Measurements from ENCODE around the gene ZDHHC4. TPM values are rescaled to one million over a fixed set of nuclear protein-coding genes. Genes with fewer than 3 reads are reported as not detected.

The ZDHHC4 gene
- total and polyA plus RNA-seq, 5 donors from 2014 or later, result 20.4 to 77.9 (median 64.4) TPM

GRCh38 chr7:6621195-6622133 is 44.2 kb downstream of the ZDHHC4 start:
- peak in 1 of 2 donors; percentile 20 for ATAC-seq (ENCODE audit: low read depth in 2 of 2)
- peak in 1 of 3 donors; percentile 35 for DNase-seq
- Mint-ChIP-seq H3K4me3 (peak overlapping the region; percentile 76 to 79 (median 77)), H3K27ac (peak overlapping the region; percentile 26 to 54 (median 38)), H3K27me3 (peaks cover 24% of the 10 kb centered on the region), H3K9me3 (no peaks in the 10 kb centered on the region), H3K36me3 (peaks cover 7% of the 10 kb centered on the region), H3K4me1 (peaks cover 14 to 56% (median 25%) of the 10 kb centered on the region in 4 donors)
- H3K4me3 ChIP-seq (ENCODE audit: low read depth, low read length), result peak overlapping the region; percentile 54
- H3K27ac ChIP-seq (ENCODE audit: insufficient read depth, low read length, poor library complexity, severe bottlenecking), result no peak overlapping the region
- H3K27me3 ChIP-seq (ENCODE audit: control insufficient read depth, insufficient read depth, low read length), result no peaks in the 10 kb centered on the region
- no peaks in the 10 kb centered on the region for H3K36me3 ChIP-seq (ENCODE audit: control insufficient read depth, insufficient read depth, low read length)
- H3K4me1 ChIP-seq (ENCODE audit: control insufficient read depth, insufficient read depth, low read length, poor library complexity, severe bottlenecking), result peaks cover 21% of the 10 kb centered on the region
- H3K9me3 ChIP-seq (ENCODE audit: control insufficient read depth in 2 of 2, low read length in 2 of 2), result no peaks in the 10 kb centered on the region

- Histone ChIP-seq H3K27ac (ENCODE audit: insufficient read depth, low read length, poor library complexity, severe bottlenecking) (no peak overlapping the region), H3K27me3 (ENCODE audit: control insufficient read depth, insufficient read depth, low read length) (no peaks in the 10 kb centered on the region), H3K4me3 (ENCODE audit: low read depth, low read length) (no peak overlapping the region), H3K4me1 (ENCODE audit: control insufficient read depth, insufficient read depth, low read length, poor library complexity, severe bottlenecking) (peaks cover 21% of the 10 kb centered on the region), H3K36me3 (ENCODE audit: control insufficient read depth, insufficient read depth, low read length) (no peaks in the 10 kb centered on the region), H3K9me3 (ENCODE audit: control insufficient read depth in 2 of 2, low read length in 2 of 2) (no peaks in the 10 kb centered on the region)
- H3K4me3 Mint-ChIP-seq, result no peak overlapping the region
- H3K27ac Mint-ChIP-seq, result no peak overlapping the region
- H3K27me3 Mint-ChIP-seq, result peaks cover 18% of the 10 kb centered on the region
- no peak for ATAC-seq (ENCODE audit: low read depth in 2 of 2)
- peaks cover 14 to 55% (median 25%) of the 10 kb centered on the region in 4 donors for H3K4me1 Mint-ChIP-seq
- no peak for DNase-seq
- H3K9me3 Mint-ChIP-seq, result no peaks in the 10 kb centered on the region
- H3K36me3 Mint-ChIP-seq, result peaks cover 7% of the 10 kb centered on the region
These were observed 45.0 kb downstream of the ZDHHC4 start for GRCh38 chr7:6622134-6622710.

- Histone ChIP-seq H3K9me3 (ENCODE audit: control insufficient read depth in 2 of 2, low read length in 2 of 2) (no peaks in the 10 kb centered on the region), H3K27ac (ENCODE audit: insufficient read depth, low read length, poor library complexity, severe bottlenecking) (peak overlapping the region; percentile 52), H3K4me1 (ENCODE audit: control insufficient read depth, insufficient read depth, low read length, poor library complexity, severe bottlenecking) (peaks cover 21% of the 10 kb centered on the region), H3K36me3 (ENCODE audit: control insufficient read depth, insufficient read depth, low read length) (no peaks in the 10 kb centered on the region), H3K4me3 (ENCODE audit: low read depth, low read length) (peak overlapping the region; percentile 47), H3K27me3 (ENCODE audit: control insufficient read depth, insufficient read depth, low read length) (no peaks in the 10 kb centered on the region)
- H3K9me3 Mint-ChIP-seq, result no peaks in the 10 kb centered on the region
- DNase-seq (peak in 2 of 3 donors; percentile 31 to 63), ATAC-seq (ENCODE audit: low read depth in 2 of 2) (peak; percentile 46 to 49)
- H3K4me1 Mint-ChIP-seq, result peaks cover 14 to 51% (median 25%) of the 10 kb centered on the region in 4 donors
- H3K27me3 Mint-ChIP-seq, result peaks cover 17% of the 10 kb centered on the region
- peak overlapping the region; percentile 91 to 94 (median 94) for H3K27ac Mint-ChIP-seq
- peaks cover 7% of the 10 kb centered on the region for H3K36me3 Mint-ChIP-seq
- peak overlapping the region; percentile 44 to 84 (median 62) for H3K4me3 Mint-ChIP-seq
These were observed 46.5 kb downstream of the ZDHHC4 start for GRCh38 chr7:6623589-6624245.

GRCh38 chr7:6624246-6624611 is 47.0 kb downstream of the ZDHHC4 start:
- peaks cover 14 to 51% (median 25%) of the 10 kb centered on the region in 4 donors for H3K4me1 Mint-ChIP-seq

GRCh38 chr7:6628045-6628444 is 50.8 kb downstream of the ZDHHC4 start:
- ATAC-seq (ENCODE audit: low read depth in 2 of 2), result no peak
- Mint-ChIP-seq H3K36me3 (no peaks in the 10 kb centered on the region), H3K9me3 (no peaks in the 10 kb centered on the region), H3K27me3 (peaks cover 5% of the 10 kb centered on the region), H3K27ac (peak overlapping the region in 1 of 3 donors; percentile 20), H3K4me1 (peaks cover 0 to 24% (median 8%) of the 10 kb centered on the region in 4 donors), H3K4me3 (peak overlapping the region in 1 of 4 donors; percentile 68)
- no peaks in the 10 kb centered on the region for H3K27me3 ChIP-seq (ENCODE audit: control insufficient read depth, insufficient read depth, low read length)
- peaks cover 14% of the 10 kb centered on the region for H3K4me1 ChIP-seq (ENCODE audit: control insufficient read depth, insufficient read depth, low read length, poor library complexity, severe bottlenecking)
- H3K36me3 ChIP-seq (ENCODE audit: control insufficient read depth, insufficient read depth, low read length), result no peaks in the 10 kb centered on the region
- no peak for DNase-seq
- no peak overlapping the region for H3K4me3 ChIP-seq (ENCODE audit: low read depth, low read length)
- H3K27ac ChIP-seq (ENCODE audit: insufficient read depth, low read length, poor library complexity, severe bottlenecking), result no peak overlapping the region
- H3K9me3 ChIP-seq (ENCODE audit: control insufficient read depth in 2 of 2, low read length in 2 of 2), result no peaks in the 10 kb centered on the region

More at GRCh38 chr7:6624246-6624611, 47.0 kb downstream of the ZDHHC4 start:
- peaks cover 17% of the 10 kb centered on the region for H3K27me3 Mint-ChIP-seq
- H3K4me1 ChIP-seq (ENCODE audit: control insufficient read depth, insufficient read depth, low read length, poor library complexity, severe bottlenecking), result peaks cover 21% of the 10 kb centered on the region
- ATAC-seq (ENCODE audit: low read depth in 2 of 2) (no peak), DNase-seq (no peak)
- H3K4me3 Mint-ChIP-seq, result peak overlapping the region; percentile 44 to 84 (median 65)
- no peaks in the 10 kb centered on the region for H3K9me3 Mint-ChIP-seq
- H3K36me3 ChIP-seq (ENCODE audit: control insufficient read depth, insufficient read depth, low read length), result no peaks in the 10 kb centered on the region
- H3K27ac Mint-ChIP-seq, result peak overlapping the region; percentile 91 to 94 (median 94)
- H3K27ac ChIP-seq (ENCODE audit: insufficient read depth, low read length, poor library complexity, severe bottlenecking), result peak overlapping the region; percentile 52
- H3K36me3 Mint-ChIP-seq, result peaks cover 7% of the 10 kb centered on the region
- peak overlapping the region; percentile 47 for H3K4me3 ChIP-seq (ENCODE audit: low read depth, low read length)
- H3K9me3 ChIP-seq (ENCODE audit: control insufficient read depth in 2 of 2, low read length in 2 of 2), result no peaks in the 10 kb centered on the region
- H3K27me3 ChIP-seq (ENCODE audit: control insufficient read depth, insufficient read depth, low read length), result no peaks in the 10 kb centered on the region

GRCh38 chr7:6630007-6630849 is 53.0 kb downstream of the ZDHHC4 start:
- Histone ChIP-seq H3K27ac (ENCODE audit: insufficient read depth, low read length, poor library complexity, severe bottlenecking) (no peak overlapping the region), H3K27me3 (ENCODE audit: control insufficient read depth, insufficient read depth, low read length) (no peaks in the 10 kb centered on the region), H3K4me3 (ENCODE audit: low read depth, low read length) (no peak overlapping the region), H3K9me3 (ENCODE audit: control insufficient read depth in 2 of 2, low read length in 2 of 2) (no peaks in the 10 kb centered on the region), H3K4me1 (ENCODE audit: control insufficient read depth, insufficient read depth, low read length, poor library complexity, severe bottlenecking) (no peaks in the 10 kb centered on the region), H3K36me3 (ENCODE audit: control insufficient read depth, insufficient read depth, low read length) (no peaks in the 10 kb centered on the region)
- peak overlapping the region in 1 of 4 donors; percentile 85 for H3K4me3 Mint-ChIP-seq
- peak overlapping the region in 1 of 3 donors; percentile 29 for H3K27ac Mint-ChIP-seq
- H3K9me3 Mint-ChIP-seq, result no peaks in the 10 kb centered on the region
- no peak for ATAC-seq (ENCODE audit: low read depth in 2 of 2)
- DNase-seq, result no peak
- H3K4me1 Mint-ChIP-seq, result peaks cover 0 to 9% (median 0%) of the 10 kb centered on the region in 4 donors
- H3K27me3 Mint-ChIP-seq, result peaks cover 5% of the 10 kb centered on the region
- H3K36me3 Mint-ChIP-seq, result no peaks in the 10 kb centered on the region

GRCh38 chr7:6631605-6632004 is 54.4 kb downstream of the ZDHHC4 start:
- Mint-ChIP-seq H3K36me3 (no peaks in the 10 kb centered on the region), H3K27me3 (peaks cover 5% of the 10 kb centered on the region), H3K4me3 (peak overlapping the region in 1 of 4 donors; percentile 45), H3K4me1 (peaks cover 0 to 10% (median 0%) of the 10 kb centered on the region in 4 donors), H3K27ac (peak overlapping the region in 1 of 3 donors; percentile 83), H3K9me3 (no peaks in the 10 kb centered on the region)
- no peak for DNase-seq
- no peaks in the 10 kb centered on the region for H3K9me3 ChIP-seq (ENCODE audit: control insufficient read depth in 2 of 2, low read length in 2 of 2)
- no peaks in the 10 kb centered on the region for H3K4me1 ChIP-seq (ENCODE audit: control insufficient read depth, insufficient read depth, low read length, poor library complexity, severe bottlenecking)
- ATAC-seq (ENCODE audit: low read depth in 2 of 2), result no peak
- H3K36me3 ChIP-seq (ENCODE audit: control insufficient read depth, insufficient read depth, low read length), result no peaks in the 10 kb centered on the region
- no peak overlapping the region for H3K27ac ChIP-seq (ENCODE audit: insufficient read depth, low read length, poor library complexity, severe bottlenecking)
- H3K27me3 ChIP-seq (ENCODE audit: control insufficient read depth, insufficient read depth, low read length), result no peaks in the 10 kb centered on the region
- no peak overlapping the region for H3K4me3 ChIP-seq (ENCODE audit: low read depth, low read length)
